HG03342 (cell line): Measurements from ENCODE around the gene THOC3.
"Not testable (repeated sequence)": the region's sequence is repeated elsewhere in the genome, so short reads cannot be mapped to it uniquely, and the experiment has no call there.

ENCODE experiments used
- ATAC-seq: cut with Tn5 transposase; IDR thresholded peaks from one replicate; pipeline ENCODE4 v1.9.1; 2021; ENCODE audit warnings: mild to moderate bottlenecking, moderate library complexity; ENCODE audit not compliant: unreplicated experiment

The THOC3 gene

GRCh38 chr5:175943253-175943652 lies 24.9 kb downstream of the THOC3 start:
- not testable (repeated sequence) for ATAC-seq

GRCh38 chr5:175940632-175941031 lies 27.5 kb downstream of the THOC3 start:
- ATAC-seq: not testable (repeated sequence)

DNA sequence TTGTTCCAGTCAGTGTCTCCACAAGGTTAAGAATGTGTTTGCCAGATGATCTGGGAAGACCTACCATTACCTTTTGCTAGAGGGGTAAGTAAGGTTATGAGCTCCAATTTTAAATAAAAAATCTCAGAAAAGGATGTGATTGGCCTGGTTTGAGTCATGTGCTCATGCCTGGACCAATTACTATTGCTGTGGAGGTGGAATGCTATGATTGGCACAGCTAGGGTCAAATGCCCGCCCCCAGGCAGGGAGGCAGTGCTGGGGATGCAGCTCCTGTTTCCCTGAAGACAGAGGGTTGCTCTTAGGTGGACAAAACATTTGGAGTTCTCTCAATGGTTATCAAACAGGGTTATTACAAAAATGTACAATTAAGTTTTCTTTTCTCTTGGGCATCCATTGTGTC lies 29.6 kb downstream of the THOC3 start:
- ATAC-seq: not testable (repeated sequence)

DNA sequence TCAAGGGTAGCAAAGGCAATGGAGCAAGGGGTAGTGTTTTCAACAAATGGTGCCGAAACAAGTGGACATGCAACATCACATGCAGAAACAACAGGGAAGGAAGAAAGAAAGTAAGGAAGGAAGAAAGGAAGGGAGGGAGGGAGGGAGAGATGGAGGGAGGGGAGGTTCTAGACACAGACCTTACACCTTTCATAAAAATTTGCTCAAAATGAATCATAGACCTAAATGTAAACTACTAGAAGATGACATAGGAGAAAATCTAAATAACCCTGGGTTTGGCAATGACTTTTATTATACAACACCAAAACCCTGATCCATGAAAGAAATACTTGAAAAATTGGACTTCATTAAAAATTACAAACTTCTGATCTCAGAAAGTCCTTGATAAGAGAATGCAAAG lies 39.4 kb downstream of the THOC3 start:
- ATAC-seq: not testable (repeated sequence)

GRCh38 chr5:175925106-175925505 lies 43.0 kb downstream of the THOC3 start:
- ATAC-seq: not testable (repeated sequence)

DNA sequence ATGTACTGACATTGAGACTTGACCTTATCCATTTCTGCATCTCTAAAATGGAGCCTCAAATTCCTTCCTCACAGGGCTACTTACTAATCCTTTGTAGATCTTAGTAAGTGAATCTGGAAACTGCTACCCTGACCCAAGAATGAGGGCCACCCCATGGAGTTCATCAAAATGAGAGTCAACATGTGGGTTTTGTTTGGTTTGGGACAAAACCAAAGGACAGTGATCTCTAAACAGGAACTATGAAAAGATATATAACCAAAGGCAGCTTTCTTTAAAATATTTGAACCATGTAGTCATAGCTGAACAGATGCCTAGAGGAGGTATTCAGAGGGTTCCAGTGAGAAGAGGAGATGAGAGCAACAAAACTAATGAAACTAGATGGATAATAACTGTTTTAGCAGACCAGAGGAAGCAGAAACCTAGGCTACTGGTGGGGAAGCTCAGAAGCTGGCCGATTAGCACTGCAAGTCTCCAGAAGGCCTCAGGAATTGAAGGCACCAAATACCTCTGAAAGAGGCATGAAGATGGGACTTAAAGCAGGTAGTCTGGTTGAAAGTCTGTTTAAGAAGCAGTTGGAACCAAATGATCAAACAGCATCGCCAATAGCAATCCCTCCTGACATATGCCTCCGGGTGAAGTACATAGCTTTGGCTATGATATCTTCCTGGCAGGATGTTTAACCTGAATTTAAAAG lies 45.8 kb downstream of the THOC3 start:
- ATAC-seq: no peak

DNA sequence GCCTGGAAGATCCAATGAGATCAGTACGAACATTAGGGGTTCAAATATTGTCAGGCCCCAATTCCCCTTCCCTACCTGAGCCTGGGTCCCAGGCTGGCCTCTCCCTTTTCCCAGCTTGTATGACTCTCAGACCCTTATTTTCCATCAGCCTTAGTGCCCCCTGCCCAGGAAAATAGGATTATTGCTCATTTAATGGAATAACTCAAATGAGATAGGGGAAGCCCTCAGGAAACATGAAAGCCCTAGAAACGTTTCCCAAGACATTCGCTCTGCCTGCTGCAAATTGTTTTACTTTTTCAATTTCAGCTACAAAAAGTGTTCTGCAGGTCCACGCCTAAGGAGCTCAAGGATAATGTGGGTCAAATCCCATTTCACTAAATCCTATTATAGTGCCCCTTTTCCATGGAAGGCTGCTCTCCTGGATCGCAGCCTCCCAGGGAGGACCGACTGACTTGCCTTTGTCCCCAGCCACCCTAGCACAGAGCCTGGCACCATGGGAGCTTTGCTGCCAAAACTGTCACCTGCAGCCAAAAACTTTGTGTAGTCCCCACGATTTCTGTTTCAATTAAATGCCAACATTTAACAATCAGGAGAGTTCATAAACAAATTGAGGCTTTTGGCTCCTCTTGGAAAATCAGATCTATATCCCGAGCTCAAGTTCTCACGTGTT lies 46.9 kb downstream of the THOC3 start:
- no peak for ATAC-seq

- ATAC-seq: no peak
Measured at GRCh38 chr5:175920231-175920811, 47.8 kb downstream of the THOC3 start.

- peak; percentile 60 for ATAC-seq
Measured at GRCh38 chr5:175915066-175916037, 52.8 kb downstream of the THOC3 start.

GRCh38 chr5:175913835-175914672 lies 54.1 kb downstream of the THOC3 start:
- ATAC-seq: not testable (repeated sequence)

- not testable (repeated sequence) for ATAC-seq
Measured at GRCh38 chr5:175910072-175910471, 58.0 kb downstream of the THOC3 start.
